HEK293 (cell line): Measurements from ENCODE around the gene AKR7A3.

ENCODE experiments used
- BCL11A ChIP-seq: fragments of 450-650 bp; formaldehyde crosslinking; IDR thresholded peaks from 2 replicates; pipeline ENCODE4 v1.5.1; 2016; ENCODE audit warnings: low read depth, missing biosample characterization, missing genetic modification characterization
- PRDM4 ChIP-seq: fragments of 450-650 bp; formaldehyde crosslinking; IDR thresholded peaks from 2 replicates; pipeline ENCODE4 v1.5.1; 2017; ENCODE audit warnings: missing biosample characterization, missing genetic modification characterization
- SCRT1 ChIP-seq: fragments of 450-650 bp; formaldehyde crosslinking; IDR thresholded peaks from 2 replicates; pipeline ENCODE4 v1.5.1; 2016; ENCODE audit warnings: missing biosample characterization, missing genetic modification characterization, borderline replicate concordance
- ZFP37 ChIP-seq: fragments of 450-650 bp; formaldehyde crosslinking; IDR thresholded peaks from 2 replicates; pipeline ENCODE4 v1.5.1; 2016; ENCODE audit warnings: missing biosample characterization, missing genetic modification characterization
- ZNF311 ChIP-seq: fragments of 450-650 bp; formaldehyde crosslinking; IDR thresholded peaks from 2 replicates; pipeline ENCODE4 v1.5.1; 2017; ENCODE audit warnings: missing biosample characterization, missing genetic modification characterization, borderline replicate concordance
- ZSCAN4 ChIP-seq: fragments of 450-650 bp; formaldehyde crosslinking; IDR thresholded peaks from 2 replicates; pipeline ENCODE4 v1.5.1; 2017; ENCODE audit warnings: missing biosample characterization, missing genetic modification characterization
- TF ChIP-seq, protein P1 (sequence below): sonication (generic); formaldehyde crosslinking; IDR thresholded peaks from 2 replicates; pipeline ENCODE4 v1.8.1; 2022; ENCODE audit warnings: mild to moderate bottlenecking, moderate library complexity, missing genetic modification reagents
- TF ChIP-seq, protein P2 (sequence below): fragments of 450-650 bp; formaldehyde crosslinking; IDR thresholded peaks from 2 replicates; pipeline ENCODE4 v1.5.1; 2016; ENCODE audit warnings: missing biosample characterization, missing genetic modification characterization
- TF ChIP-seq, protein P3 (sequence below): fragments of 450-650 bp; formaldehyde crosslinking; IDR thresholded peaks from 2 replicates; pipeline ENCODE4 v1.5.1; 2016; ENCODE audit warnings: missing biosample characterization, missing genetic modification characterization, low read depth
- TF ChIP-seq, protein P4 (sequence below): IDR thresholded peaks from 2 replicates; pipeline ENCODE4 v1.6.1; 2011; ENCODE audit warnings: mild to moderate bottlenecking, low read depth, low read length, borderline replicate concordance

DNA sequence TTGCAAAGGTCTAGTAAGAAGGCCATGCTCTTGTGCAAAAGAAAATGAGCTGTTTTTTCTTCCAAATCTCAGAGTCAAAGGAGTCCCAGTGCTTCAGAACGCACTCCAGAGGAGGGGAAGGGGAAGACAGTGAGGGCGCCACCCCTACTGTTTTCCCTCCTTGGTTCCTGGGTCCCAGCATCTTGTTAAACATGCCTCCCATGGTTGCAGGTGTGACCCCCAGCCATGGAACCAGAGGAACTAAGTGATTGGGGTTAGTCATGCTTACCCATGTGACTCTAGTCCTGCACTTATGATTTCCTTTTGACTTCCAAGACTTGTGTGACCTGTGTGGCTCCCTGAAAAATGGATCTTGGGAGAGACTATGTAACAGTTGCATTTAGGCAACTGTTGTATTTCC lies 6.1 kb upstream of the AKR7A3 start:
- TF ChIP-seq, protein P1, sequence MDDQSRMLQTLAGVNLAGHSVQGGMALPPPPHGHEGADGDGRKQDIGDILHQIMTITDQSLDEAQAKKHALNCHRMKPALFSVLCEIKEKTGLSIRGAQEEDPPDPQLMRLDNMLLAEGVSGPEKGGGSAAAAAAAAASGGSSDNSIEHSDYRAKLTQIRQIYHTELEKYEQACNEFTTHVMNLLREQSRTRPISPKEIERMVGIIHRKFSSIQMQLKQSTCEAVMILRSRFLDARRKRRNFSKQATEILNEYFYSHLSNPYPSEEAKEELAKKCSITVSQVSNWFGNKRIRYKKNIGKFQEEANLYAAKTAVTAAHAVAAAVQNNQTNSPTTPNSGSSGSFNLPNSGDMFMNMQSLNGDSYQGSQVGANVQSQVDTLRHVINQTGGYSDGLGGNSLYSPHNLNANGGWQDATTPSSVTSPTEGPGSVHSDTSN (CRISPR knock-in tag), result no peak
- TF ChIP-seq, protein P2, sequence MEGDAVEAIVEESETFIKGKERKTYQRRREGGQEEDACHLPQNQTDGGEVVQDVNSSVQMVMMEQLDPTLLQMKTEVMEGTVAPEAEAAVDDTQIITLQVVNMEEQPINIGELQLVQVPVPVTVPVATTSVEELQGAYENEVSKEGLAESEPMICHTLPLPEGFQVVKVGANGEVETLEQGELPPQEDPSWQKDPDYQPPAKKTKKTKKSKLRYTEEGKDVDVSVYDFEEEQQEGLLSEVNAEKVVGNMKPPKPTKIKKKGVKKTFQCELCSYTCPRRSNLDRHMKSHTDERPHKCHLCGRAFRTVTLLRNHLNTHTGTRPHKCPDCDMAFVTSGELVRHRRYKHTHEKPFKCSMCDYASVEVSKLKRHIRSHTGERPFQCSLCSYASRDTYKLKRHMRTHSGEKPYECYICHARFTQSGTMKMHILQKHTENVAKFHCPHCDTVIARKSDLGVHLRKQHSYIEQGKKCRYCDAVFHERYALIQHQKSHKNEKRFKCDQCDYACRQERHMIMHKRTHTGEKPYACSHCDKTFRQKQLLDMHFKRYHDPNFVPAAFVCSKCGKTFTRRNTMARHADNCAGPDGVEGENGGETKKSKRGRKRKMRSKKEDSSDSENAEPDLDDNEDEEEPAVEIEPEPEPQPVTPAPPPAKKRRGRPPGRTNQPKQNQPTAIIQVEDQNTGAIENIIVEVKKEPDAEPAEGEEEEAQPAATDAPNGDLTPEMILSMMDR (tag by site-specific recombination), result no peak
- TF ChIP-seq PRDM4 (tag by site-specific recombination) (no peak), BCL11A (tag by site-specific recombination) (no peak), ZNF311 (no peak), SCRT1 (tag by site-specific recombination) (no peak), ZSCAN4 (tag by site-specific recombination) (no peak), ZFP37 (tag by site-specific recombination) (no peak)
- TF ChIP-seq, protein P3, sequence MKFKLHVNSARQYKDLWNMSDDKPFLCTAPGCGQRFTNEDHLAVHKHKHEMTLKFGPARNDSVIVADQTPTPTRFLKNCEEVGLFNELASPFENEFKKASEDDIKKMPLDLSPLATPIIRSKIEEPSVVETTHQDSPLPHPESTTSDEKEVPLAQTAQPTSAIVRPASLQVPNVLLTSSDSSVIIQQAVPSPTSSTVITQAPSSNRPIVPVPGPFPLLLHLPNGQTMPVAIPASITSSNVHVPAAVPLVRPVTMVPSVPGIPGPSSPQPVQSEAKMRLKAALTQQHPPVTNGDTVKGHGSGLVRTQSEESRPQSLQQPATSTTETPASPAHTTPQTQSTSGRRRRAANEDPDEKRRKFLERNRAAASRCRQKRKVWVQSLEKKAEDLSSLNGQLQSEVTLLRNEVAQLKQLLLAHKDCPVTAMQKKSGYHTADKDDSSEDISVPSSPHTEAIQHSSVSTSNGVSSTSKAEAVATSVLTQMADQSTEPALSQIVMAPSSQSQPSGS (tag by site-specific recombination), result no peak
- TF ChIP-seq, protein P4, sequence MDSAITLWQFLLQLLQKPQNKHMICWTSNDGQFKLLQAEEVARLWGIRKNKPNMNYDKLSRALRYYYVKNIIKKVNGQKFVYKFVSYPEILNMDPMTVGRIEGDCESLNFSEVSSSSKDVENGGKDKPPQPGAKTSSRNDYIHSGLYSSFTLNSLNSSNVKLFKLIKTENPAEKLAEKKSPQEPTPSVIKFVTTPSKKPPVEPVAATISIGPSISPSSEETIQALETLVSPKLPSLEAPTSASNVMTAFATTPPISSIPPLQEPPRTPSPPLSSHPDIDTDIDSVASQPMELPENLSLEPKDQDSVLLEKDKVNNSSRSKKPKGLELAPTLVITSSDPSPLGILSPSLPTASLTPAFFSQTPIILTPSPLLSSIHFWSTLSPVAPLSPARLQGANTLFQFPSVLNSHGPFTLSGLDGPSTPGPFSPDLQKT, result no peak
